HCT116 (cell line): ENCODE results near the gene CCBE1.

Experiments
- EGR1 ChIP-seq: IDR thresholded peaks from 2 replicates; pipeline ENCODE4 v1.6.1; 2012; ENCODE audit warnings: low read depth
- ELF1 ChIP-seq: IDR thresholded peaks from 2 replicates; pipeline ENCODE4 v1.6.1; 2012; ENCODE audit warnings: low read depth, borderline replicate concordance
- EZH2 ChIP-seq: fragments of 200-600 bp; sonication (generic); IDR thresholded peaks from 2 replicates; pipeline ENCODE4 v1.6.1; 2017; ENCODE audit warnings: antibody characterized with exemption, mixed run types
- ZNF274 ChIP-seq: fragments of 200-500 bp; sonication (Bioruptor generic); IDR thresholded peaks from 2 replicates; pipeline ENCODE4 v1.6.1; 2014; ENCODE audit warnings: mild to moderate bottlenecking, low read depth, low read length, inconsistent platforms
- TF ChIP-seq, protein P1 (sequence below), 3 experiments: fragments of 200-600 bp in 1 of 3; sonication (generic) in 1 of 3; IDR thresholded peaks in 2 of 3; conservative IDR thresholded peaks in 1 of 3; 2 replicates each; pipeline ENCODE4 v1.5.1; 2012 to 2017; ENCODE audit warnings: low read depth in 2 of 3, low read length in 2 of 3, antibody characterized with exemption in 1 of 3, borderline replicate concordance in 1 of 3, control low read depth in 1 of 3, mild to moderate bottlenecking in 1 of 3, mixed read lengths in 1 of 3, mixed run types in 1 of 3, moderate library complexity in 1 of 3; ENCODE audit not compliant: insufficient read depth in 1 of 3

DNA sequence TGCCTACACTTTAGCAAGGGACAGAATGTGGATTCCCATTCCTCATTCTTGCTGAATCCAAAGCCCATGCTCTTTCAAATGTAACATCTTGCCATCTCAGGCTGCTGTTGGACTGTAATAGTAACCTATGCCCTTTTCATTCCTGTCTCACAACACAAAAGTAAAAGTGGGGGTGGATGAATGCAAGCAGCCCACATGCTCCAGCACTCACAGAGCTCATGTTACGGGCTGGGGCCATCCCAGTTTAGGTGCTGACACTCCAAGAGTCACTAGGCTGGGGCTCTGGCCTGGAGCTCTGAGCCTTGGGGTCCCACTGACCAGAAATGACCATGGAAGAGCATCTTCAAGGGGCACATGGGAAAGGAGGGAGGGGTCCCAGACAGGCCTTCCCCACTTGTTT lies 47.6 kb downstream of the CCBE1 start:
- TF ChIP-seq, protein P1, sequence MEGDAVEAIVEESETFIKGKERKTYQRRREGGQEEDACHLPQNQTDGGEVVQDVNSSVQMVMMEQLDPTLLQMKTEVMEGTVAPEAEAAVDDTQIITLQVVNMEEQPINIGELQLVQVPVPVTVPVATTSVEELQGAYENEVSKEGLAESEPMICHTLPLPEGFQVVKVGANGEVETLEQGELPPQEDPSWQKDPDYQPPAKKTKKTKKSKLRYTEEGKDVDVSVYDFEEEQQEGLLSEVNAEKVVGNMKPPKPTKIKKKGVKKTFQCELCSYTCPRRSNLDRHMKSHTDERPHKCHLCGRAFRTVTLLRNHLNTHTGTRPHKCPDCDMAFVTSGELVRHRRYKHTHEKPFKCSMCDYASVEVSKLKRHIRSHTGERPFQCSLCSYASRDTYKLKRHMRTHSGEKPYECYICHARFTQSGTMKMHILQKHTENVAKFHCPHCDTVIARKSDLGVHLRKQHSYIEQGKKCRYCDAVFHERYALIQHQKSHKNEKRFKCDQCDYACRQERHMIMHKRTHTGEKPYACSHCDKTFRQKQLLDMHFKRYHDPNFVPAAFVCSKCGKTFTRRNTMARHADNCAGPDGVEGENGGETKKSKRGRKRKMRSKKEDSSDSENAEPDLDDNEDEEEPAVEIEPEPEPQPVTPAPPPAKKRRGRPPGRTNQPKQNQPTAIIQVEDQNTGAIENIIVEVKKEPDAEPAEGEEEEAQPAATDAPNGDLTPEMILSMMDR (IDR thresholded peaks at IDR 0.05 in 2 of 3, conservative IDR thresholded peaks at IDR 0.05 in 1 of 3; ENCODE audit: borderline replicate concordance in 1 of 3, insufficient read depth in 1 of 3, low read depth in 2 of 3, low read length in 2 of 3): no peak
- TF ChIP-seq EGR1 (no peak), ZNF274 (no peak), EZH2 (no peak), ELF1 (no peak)
